A673 (cell line): ENCODE results near the gene PRKACG. TPM values are rescaled to one million over a fixed set of nuclear protein-coding genes. Genes with fewer than 3 reads are reported as not detected.

Source experiments
- BruUV-seq: library from RNA; stranded (reverse); fragments of 400-500 nt; replicated peaks from 2 replicates; lab custom pipeline; 2021; lab: Mats Ljungman, UMichigan
- CTCF ChIA-PET: fragments of 300-600 bp; sonication (Branson Sonifier 250); formaldehyde crosslinking; loops from one replicate; lab custom pipeline; 2022; ENCODE audit warnings: antibody characterized with exemption; lab: Charles Lee
- POLR2A ChIA-PET: fragments of 300-600 bp; sonication (Branson Sonifier 250); formaldehyde crosslinking; loops from one replicate; lab custom pipeline; 2022; ENCODE audit warnings: antibody characterized with exemption; ENCODE audit not compliant: low non-redundant PET; lab: Charles Lee
- DNase-seq: peaks from one replicate; pipeline ENCODE4 v3.0.0-alpha.2; 2015; ENCODE audit warnings: low spot score
- H3K27ac ChIP-seq: fragments of 200-600 bp; sonication (generic); 2 replicates; pipeline ENCODE4 v1.5.1; 2016; ENCODE audit warnings: mixed run types, low read depth, mild to moderate bottlenecking, mixed read lengths, antibody characterized with exemption, low read length; ENCODE audit not compliant: poor library complexity, severe bottlenecking
- H3K27me3 ChIP-seq: fragments of 200-600 bp; sonication (generic); replicated peaks from 2 replicates; pipeline ENCODE4 v1.6.1; 2017; ENCODE audit warnings: mixed run types, low read depth, mild to moderate bottlenecking, mixed read lengths, antibody characterized with exemption, low read length; ENCODE audit not compliant: insufficient read depth, poor library complexity
- H3K36me3 ChIP-seq: fragments of 200-600 bp; sonication (generic); 2 replicates; pipeline ENCODE4 v1.6.1; 2016; ENCODE audit warnings: mixed run types, mild to moderate bottlenecking, mixed read lengths, antibody characterized with exemption, low read length; ENCODE audit not compliant: insufficient read depth, poor library complexity, severe bottlenecking
- H3K4me1 ChIP-seq: fragments of 200-600 bp; sonication (generic); 2 replicates; pipeline ENCODE4 v1.6.1; 2017; ENCODE audit warnings: mixed run types, mild to moderate bottlenecking, mixed read lengths, antibody characterized with exemption, low read length; ENCODE audit not compliant: insufficient read depth, poor library complexity, severe bottlenecking
- H3K4me3 ChIP-seq: fragments of 200-600 bp; sonication (generic); 2 replicates; pipeline ENCODE4 v1.5.1; 2016; ENCODE audit warnings: low read depth, mixed run types, mild to moderate bottlenecking, mixed read lengths, low read length; ENCODE audit not compliant: poor library complexity, severe bottlenecking
- H3K9me3 ChIP-seq: fragments of 200-600 bp; sonication (generic); 2 replicates; pipeline ENCODE4 v1.6.1; 2016; ENCODE audit warnings: mixed run types, low read depth, mild to moderate bottlenecking, mixed read lengths, antibody characterized with exemption, low read length; ENCODE audit not compliant: poor library complexity, severe bottlenecking
- EZH2 ChIP-seq: fragments of 200-600 bp; sonication (generic); IDR thresholded peaks from 2 replicates; pipeline ENCODE4 v1.6.1; 2017; ENCODE audit warnings: borderline replicate concordance, low read depth, mild to moderate bottlenecking, mixed read lengths, antibody characterized with exemption, low read length; ENCODE audit not compliant: poor library complexity, severe bottlenecking
- intact Hi-C: fragments of 100-400 bp; cut with micrococcal nuclease; formaldehyde crosslinking; loops from one replicate; pipeline ENCODE4 v1.10.0; 2022; ENCODE audit not compliant: unreplicated experiment
- total RNA-seq: library from RNA; stranded (reverse); gene quantifications from 2 replicates; pipeline ENCODE4 v1.2.3, GENCODE V29; 2021
- TF ChIP-seq, protein P1 (sequence below): fragments of 300-800, 200-600 bp; sonication (generic); conservative IDR thresholded peaks from 2 replicates; pipeline ENCODE4 v1.5.1; 2017; ENCODE audit warnings: low read depth, mild to moderate bottlenecking, antibody characterized with exemption, low read length, moderate library complexity, mixed read lengths

Gene PRKACG
- total RNA-seq, 1 experiment from 2014 or later: not detected

DNA sequence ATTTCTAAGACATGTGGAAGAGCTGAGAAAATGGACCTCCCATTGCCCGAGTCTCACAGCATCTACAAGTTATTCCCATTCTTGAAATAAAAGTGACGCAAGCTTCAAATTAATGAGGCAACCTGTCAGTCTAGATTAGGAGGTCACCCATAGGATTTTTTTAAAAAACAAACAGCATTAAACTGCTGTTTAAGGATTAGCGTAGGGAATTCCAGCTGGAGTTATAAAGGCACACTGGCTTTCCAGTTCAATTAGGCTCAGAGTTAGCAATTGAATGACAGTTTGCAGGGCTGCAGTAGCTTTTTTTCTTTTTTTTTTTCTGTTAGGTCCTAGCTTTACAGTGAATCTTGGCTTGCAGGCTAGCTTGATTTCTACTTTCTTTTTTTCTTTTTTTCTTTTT lies 16.2 kb downstream of the PRKACG start:
- Histone ChIP-seq H3K27ac (no peak overlapping the region), H3K4me3 (no peak overlapping the region), H3K9me3 (no peaks in the 10 kb centered on the region), H3K27me3 (peaks cover 31% of the 10 kb centered on the region), H3K36me3 (no peaks in the 10 kb centered on the region), H3K4me1 (no peaks in the 10 kb centered on the region)
- no peak for DNase-seq
- BruUV-seq: no TSS peak
- ChIA-PET CTCF (interaction anchor here (0.7 kb wide), 1 partner anchor 18 kb away, joined by 3 read pairs; no protein-coding TSS in a partner anchor), POLR2A (no interaction called here)
- intact Hi-C loops: no loop called here
- TF ChIP-seq, protein P1, sequence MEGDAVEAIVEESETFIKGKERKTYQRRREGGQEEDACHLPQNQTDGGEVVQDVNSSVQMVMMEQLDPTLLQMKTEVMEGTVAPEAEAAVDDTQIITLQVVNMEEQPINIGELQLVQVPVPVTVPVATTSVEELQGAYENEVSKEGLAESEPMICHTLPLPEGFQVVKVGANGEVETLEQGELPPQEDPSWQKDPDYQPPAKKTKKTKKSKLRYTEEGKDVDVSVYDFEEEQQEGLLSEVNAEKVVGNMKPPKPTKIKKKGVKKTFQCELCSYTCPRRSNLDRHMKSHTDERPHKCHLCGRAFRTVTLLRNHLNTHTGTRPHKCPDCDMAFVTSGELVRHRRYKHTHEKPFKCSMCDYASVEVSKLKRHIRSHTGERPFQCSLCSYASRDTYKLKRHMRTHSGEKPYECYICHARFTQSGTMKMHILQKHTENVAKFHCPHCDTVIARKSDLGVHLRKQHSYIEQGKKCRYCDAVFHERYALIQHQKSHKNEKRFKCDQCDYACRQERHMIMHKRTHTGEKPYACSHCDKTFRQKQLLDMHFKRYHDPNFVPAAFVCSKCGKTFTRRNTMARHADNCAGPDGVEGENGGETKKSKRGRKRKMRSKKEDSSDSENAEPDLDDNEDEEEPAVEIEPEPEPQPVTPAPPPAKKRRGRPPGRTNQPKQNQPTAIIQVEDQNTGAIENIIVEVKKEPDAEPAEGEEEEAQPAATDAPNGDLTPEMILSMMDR: no peak
- TF ChIP-seq EZH2: no peak

DNA sequence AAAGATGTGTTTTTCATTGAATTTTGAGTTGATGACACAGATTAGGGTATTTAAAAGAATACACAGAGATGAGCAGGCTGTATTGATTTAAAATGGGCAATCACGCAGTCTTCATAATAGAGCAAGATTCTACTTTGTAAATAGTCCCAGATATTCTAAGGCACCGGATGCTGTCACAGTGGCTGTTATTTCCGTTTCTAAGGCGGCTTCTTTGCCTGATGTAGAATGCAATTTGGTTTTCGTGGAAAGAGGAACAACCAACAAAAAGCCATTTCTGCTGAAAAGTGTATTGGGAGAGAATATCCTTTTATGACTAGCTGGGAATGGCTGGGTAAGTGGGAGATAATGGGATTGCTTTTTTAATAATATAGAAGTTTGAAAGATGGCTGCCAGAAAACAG lies 17.5 kb downstream of the PRKACG start:
- ChIA-PET CTCF (no interaction called here), POLR2A (no interaction called here)
- H3K4me3 ChIP-seq: no peak overlapping the region
- BruUV-seq: no TSS peak
- H3K9me3 ChIP-seq: no peaks in the 10 kb centered on the region
- TF ChIP-seq, protein P1: no peak
- no peak for TF ChIP-seq EZH2
- no peaks in the 10 kb centered on the region for H3K36me3 ChIP-seq
- no peaks in the 10 kb centered on the region for H3K4me1 ChIP-seq
- DNase-seq: no peak
- no peak overlapping the region for H3K27ac ChIP-seq
- intact Hi-C loops: no loop called here
- peaks cover 19% of the 10 kb centered on the region for H3K27me3 ChIP-seq

- Histone ChIP-seq H3K4me1 (no peaks in the 10 kb centered on the region), H3K4me3 (no peak overlapping the region), H3K36me3 (no peaks in the 10 kb centered on the region), H3K27ac (no peak overlapping the region), H3K27me3 (peaks cover 16% of the 10 kb centered on the region), H3K9me3 (no peaks in the 10 kb centered on the region)
- ChIA-PET POLR2A (no interaction called here), CTCF (no interaction called here)
- TF ChIP-seq, protein P1: no peak
- no peak for TF ChIP-seq EZH2
- intact Hi-C loops: no loop called here
- BruUV-seq: no TSS peak
- DNase-seq: no peak
These were observed 18.1 kb downstream of the PRKACG start for GRCh38 chr9:68995776-68996175.
